ENCODE data around the gene ABCC3. TPM values are rescaled to one million over a fixed set of nuclear protein-coding genes. Genes with fewer than 3 reads are reported as not detected.

The ABCC3 gene
- total and polyA plus RNA-seq, 9 of the 15 experiments (the other 6 are each of a cell fraction or from before 2014, with no cell fraction given), result 0.03 to 1.6 (median 0.42) TPM; not detected in 5

- TF ChIP-seq RCOR1 (IDR thresholded peaks at IDR 0.05; ENCODE audit: borderline replicate concordance in 1 of 2, low read depth in 2 of 2, low read length in 2 of 2) (peak in 1 of 2 experiments; percentile 56; a peak in 1 of 4 replicates), BMI1 (IDR thresholded peaks at IDR 0.05; ENCODE audit: low read length) (no peak), ZNF12 (CRISPR knock-in tag; IDR thresholded peaks at IDR 0.05) (no peak), TARDBP (IDR thresholded peaks at IDR 0.05) (no peak), ZNF140 (CRISPR knock-in tag; IDR thresholded peaks at IDR 0.05) (no peak), XRCC4 (IDR thresholded peaks at IDR 0.05; ENCODE audit: extremely low read depth, insufficient read depth, insufficient read length) (no peak), SAFB2 (IDR thresholded peaks at IDR 0.05; ENCODE audit: borderline replicate concordance, low read depth, low read length, severe bottlenecking) (no peak), XRCC3 (IDR thresholded peaks at IDR 0.05) (no peak), ZNF239 (CRISPR knock-in tag; IDR thresholded peaks at IDR 0.05) (no peak), PREB (CRISPR knock-in tag; IDR thresholded peaks at IDR 0.05) (no peak), E2F8 (IDR thresholded peaks at IDR 0.05; ENCODE audit: low read depth, partially characterized antibody) (no peak), RAD51 (IDR thresholded peaks at IDR 0.05; ENCODE audit: borderline replicate concordance, low read depth) (no peak), SMARCA4 (IDR thresholded peaks at IDR 0.05) (peak; percentile 51; the same call in 1 of the 2 replicates), CHAMP1 (IDR thresholded peaks at IDR 0.05) (no peak), NR4A1 (CRISPR knock-in tag; IDR thresholded peaks at IDR 0.05) (no peak), NR4A1 (tag; IDR thresholded peaks at IDR 0.05) (no peak), ATF7 (IDR thresholded peaks at IDR 0.05) (no peak), TBL1XR1 (IDR thresholded peaks at IDR 0.05; ENCODE audit: low read length in 2 of 2) (peak in 1 of 2 experiments; percentile 66; a peak in 2 of 4 replicates), MCM2 (IDR thresholded peaks at IDR 0.05; ENCODE audit: low read depth) (no peak), ZNF282 (CRISPR knock-in tag; IDR thresholded peaks at IDR 0.05) (no peak), CREM (IDR thresholded peaks at IDR 0.05; ENCODE audit: low read depth) (peak; percentile 37), ZNF717 (CRISPR knock-in tag; IDR thresholded peaks at IDR 0.05) (no peak), ZNF583 (CRISPR knock-in tag; IDR thresholded peaks at IDR 0.05) (peak; percentile 8; the same call in 1 of the 2 replicates)
Observed at GRCh38 chr17:50664788-50665458, 30.2 kb downstream of the ABCC3 start (continued).
